Urinary bladder (tissue), 4 donors: ENCODE data around the gene LDLRAD4. TPM values are rescaled to one million over a fixed set of nuclear protein-coding genes. Genes with fewer than 3 reads are reported as not detected.

Source experiments
- DNase-seq: peaks from one replicate; pipeline ENCODE4 v3.0.0-alpha.2; 2015; ENCODE audit errors: extremely low spot score
- H3K27ac ChIP-seq: one replicate; pipeline ENCODE4 v1.5.1; 2013; ENCODE audit warnings: low read depth, mild to moderate bottlenecking, moderate library complexity
- H3K36me3 ChIP-seq: one replicate; pipeline ENCODE4 v1.6.1; 2013; ENCODE audit warnings: mild to moderate bottlenecking, moderate library complexity; ENCODE audit not compliant: insufficient read depth
- H3K4me1 ChIP-seq: one replicate; pipeline ENCODE4 v1.6.1; 2013; ENCODE audit warnings: mild to moderate bottlenecking, moderate library complexity; ENCODE audit not compliant: insufficient read depth
- H3K4me3 ChIP-seq: one replicate; pipeline ENCODE4 v1.5.1; 2013; ENCODE audit warnings: low read depth, low read length
- WGBS: extraction: QIAGEN DNeasy Blood & Tissue Kit; methylation state at CpG from one replicate; pipeline ENCODE4 v1.1.7; 2013; 5-methylcytosine and 5-hydroxymethylcytosine counted together
- polyA plus RNA-seq: library from polyadenylated mRNA; stranded (reverse); fragments of 200-250 nt; gene quantifications from one replicate; pipeline ENCODE4 v1.2.3, GENCODE V29; 2013
- total RNA-seq: library from RNA; depleted of rRNA; stranded (reverse); fragments of >200 nt; gene quantifications from one replicate; pipeline ENCODE4 v1.2.3, GENCODE V29; 2014
- donor health status: healthy with polysubstance abuse.
- donor health status: healthy.

The LDLRAD4 gene
- total and polyA plus RNA-seq, 2 donors = 13.8 to 52.3 TPM

GRCh38 chr18:13560306-13560705 lies 341.7 kb downstream of the LDLRAD4 start:
- H3K36me3 ChIP-seq = no peaks in the 10 kb centered on the region
- no peak for DNase-seq
- H3K4me1 ChIP-seq = peaks cover 2% of the 10 kb centered on the region
- WGBS = 98% methylated on average over 5 of the region's 5 CpGs
- H3K4me3 ChIP-seq = no peak overlapping the region
- no peak overlapping the region for H3K27ac ChIP-seq

- no peak overlapping the region for H3K27ac ChIP-seq
- no peak for DNase-seq
- peaks cover 2% of the 10 kb centered on the region for H3K4me1 ChIP-seq
- 63% methylated on average over 11 of the region's 11 CpGs for WGBS
- no peak overlapping the region for H3K4me3 ChIP-seq
- no peaks in the 10 kb centered on the region for H3K36me3 ChIP-seq
Measured at GRCh38 chr18:13562494-13563029, 344.0 kb downstream of the LDLRAD4 start.

GRCh38 chr18:13563390-13563805 lies 344.8 kb downstream of the LDLRAD4 start:
- peaks cover 2% of the 10 kb centered on the region for H3K4me1 ChIP-seq
- H3K4me3 ChIP-seq = no peak overlapping the region
- no peaks in the 10 kb centered on the region for H3K36me3 ChIP-seq
- 70% methylated on average over 9 of the region's 9 CpGs for WGBS
- no peak overlapping the region for H3K27ac ChIP-seq
- DNase-seq = no peak

GRCh38 chr18:13564579-13564978 lies 346.0 kb downstream of the LDLRAD4 start:
- 53% methylated on average over 13 of the region's 13 CpGs for WGBS
- peaks cover 2% of the 10 kb centered on the region for H3K4me1 ChIP-seq
- no peaks in the 10 kb centered on the region for H3K36me3 ChIP-seq
- H3K4me3 ChIP-seq = no peak overlapping the region
- no peak overlapping the region for H3K27ac ChIP-seq
- DNase-seq = no peak

- DNase-seq = no peak
- Histone ChIP-seq H3K36me3 (no peaks in the 10 kb centered on the region), H3K4me1 (peaks cover 2% of the 10 kb centered on the region), H3K4me3 (no peak overlapping the region), H3K27ac (no peak overlapping the region)
- 91% methylated on average over 17 of the region's 17 CpGs for WGBS
Measured at GRCh38 chr18:13565228-13565627, 346.7 kb downstream of the LDLRAD4 start.

GRCh38 chr18:13566941-13567746 lies 348.6 kb downstream of the LDLRAD4 start:
- H3K27ac ChIP-seq = no peak overlapping the region
- H3K4me1 ChIP-seq = peaks cover 2% of the 10 kb centered on the region
- H3K36me3 ChIP-seq = no peaks in the 10 kb centered on the region
- DNase-seq = no peak
- 79% methylated on average over 18 of the region's 18 CpGs for WGBS
- no peak overlapping the region for H3K4me3 ChIP-seq

GRCh38 chr18:13568443-13569392 lies 350.2 kb downstream of the LDLRAD4 start:
- DNase-seq = no peak
- Histone ChIP-seq H3K4me1 (peaks cover 2% of the 10 kb centered on the region), H3K27ac (no peak overlapping the region), H3K36me3 (no peaks in the 10 kb centered on the region), H3K4me3 (no peak overlapping the region)
- 88% methylated on average over 14 of the region's 14 CpGs for WGBS

GRCh38 chr18:13570216-13570615 lies 351.7 kb downstream of the LDLRAD4 start:
- DNase-seq = no peak
- no peak overlapping the region for H3K27ac ChIP-seq
- H3K4me3 ChIP-seq = no peak overlapping the region
- H3K36me3 ChIP-seq = no peaks in the 10 kb centered on the region
- no peaks in the 10 kb centered on the region for H3K4me1 ChIP-seq
- 84% methylated on average over 17 of the region's 17 CpGs for WGBS

- DNase-seq = no peak
- H3K4me1 ChIP-seq = no peaks in the 10 kb centered on the region
- no peak overlapping the region for H3K4me3 ChIP-seq
- WGBS = 96% methylated on average over 7 of the region's 7 CpGs
- H3K36me3 ChIP-seq = no peaks in the 10 kb centered on the region
- H3K27ac ChIP-seq = no peak overlapping the region
Measured at GRCh38 chr18:13570856-13571495, 352.4 kb downstream of the LDLRAD4 start.

- Histone ChIP-seq H3K4me1 (no peaks in the 10 kb centered on the region), H3K36me3 (no peaks in the 10 kb centered on the region), H3K27ac (no peak overlapping the region), H3K4me3 (no peak overlapping the region)
- DNase-seq = no peak
- 96% methylated on average over 5 of the region's 5 CpGs for WGBS
Measured at GRCh38 chr18:13572148-13572547, 353.6 kb downstream of the LDLRAD4 start.

GRCh38 chr18:13572721-13573120 lies 354.2 kb downstream of the LDLRAD4 start:
- Histone ChIP-seq H3K4me3 (no peak overlapping the region), H3K4me1 (no peaks in the 10 kb centered on the region), H3K27ac (no peak overlapping the region), H3K36me3 (no peaks in the 10 kb centered on the region)
- no peak for DNase-seq
- WGBS = 96% methylated on average over 7 of the region's 7 CpGs

- DNase-seq = no peak
- Histone ChIP-seq H3K4me3 (no peak overlapping the region), H3K4me1 (no peaks in the 10 kb centered on the region), H3K27ac (no peak overlapping the region), H3K36me3 (no peaks in the 10 kb centered on the region)
- 97% methylated on average over 7 of the region's 7 CpGs for whole genome bisulfite sequencing
Measured at GRCh38 chr18:13573750-13574149, 355.2 kb downstream of the LDLRAD4 start.

- Histone ChIP-seq H3K27ac (no peak overlapping the region), H3K36me3 (no peaks in the 10 kb centered on the region), H3K4me3 (no peak overlapping the region), H3K4me1 (no peaks in the 10 kb centered on the region)
- WGBS = 97% methylated on average over 10 of the region's 10 CpGs
- no peak for DNase-seq
Measured at GRCh38 chr18:13574355-13574754, 355.8 kb downstream of the LDLRAD4 start.
